SK-N-SH (cell line): ENCODE results near the gene C20orf141.
"Not testable (repeated sequence)": the region's sequence is repeated elsewhere in the genome, so short reads cannot be mapped to it uniquely, and the experiment has no call there.

Experiments
- CTCF ChIP-seq: fragments of 200-600 bp; sonication (generic); IDR thresholded peaks from 2 replicates; pipeline ENCODE4 v1.6.1; 2017; ENCODE audit warnings: antibody characterized with exemption, mild to moderate bottlenecking, moderate library complexity
- EP300 ChIP-seq, 2 experiments: IDR thresholded peaks; 2 replicates each; pipeline versions ENCODE4 v1.4.0 to v1.6.1; 2012; ENCODE audit warnings: borderline replicate concordance in 1 of 2, low read depth in 1 of 2, low read length in 1 of 2
- POLR2AphosphoS5 ChIP-seq: IDR thresholded peaks from 2 replicates; pipeline ENCODE4 v1.6.1; 2012; ENCODE audit warnings: low read depth, low read length
- REST ChIP-seq: IDR thresholded peaks from 2 replicates; pipeline ENCODE4 v1.6.1; 2012; ENCODE audit warnings: mild to moderate bottlenecking, low read depth, low read length, moderate library complexity
- TAF1 ChIP-seq: IDR thresholded peaks from 2 replicates; pipeline ENCODE4 v1.6.1; 2012; ENCODE audit warnings: low read depth, mild to moderate bottlenecking, low read length, moderate library complexity, borderline replicate concordance
- TCF12 ChIP-seq: IDR thresholded peaks from 2 replicates; pipeline ENCODE4 v1.4.0; 2012
- TEAD4 ChIP-seq: IDR thresholded peaks from 2 replicates; pipeline ENCODE4 v1.4.0; 2012; ENCODE audit warnings: mild to moderate bottlenecking, borderline replicate concordance; ENCODE audit not compliant: insufficient read depth
- USF2 ChIP-seq: fragments of 150-350 bp; IDR thresholded peaks from 2 replicates; pipeline ENCODE4 v1.6.1; 2017; ENCODE audit warnings: antibody characterized with exemption, low read length, low read depth, borderline replicate concordance
- YY1 ChIP-seq: IDR thresholded peaks from 2 replicates; pipeline ENCODE4 v1.4.0; 2012; ENCODE audit warnings: low read depth, mild to moderate bottlenecking

GRCh38 chr20:2770091-2770490 is 44.7 kb upstream of the C20orf141 start:
- not testable (repeated sequence) for TF ChIP-seq TEAD4; CTCF; YY1; EP300 (IDR thresholded peaks at IDR 0.05; ENCODE audit: borderline replicate concordance in 1 of 2, low read depth in 1 of 2, low read length in 1 of 2); POLR2AphosphoS5; USF2; REST; TAF1; TCF12
